Muscle of leg (tissue), 11 donors: ENCODE results near the gene TCEANC. TPM values are rescaled to one million over a fixed set of nuclear protein-coding genes. Genes with fewer than 3 reads are reported as not detected.
"Not testable (repeated sequence)": the region's sequence is repeated elsewhere in the genome, so short reads cannot be mapped to it uniquely, and the experiment has no call there.

Experiments used
- DNase-seq: peaks from one replicate; pipeline ENCODE4 v3.0.0; 2013
- H3K27ac ChIP-seq: one replicate; pipeline ENCODE4 v1.5.1; 2013; ENCODE audit warnings: mild to moderate bottlenecking, low read length, control low read depth
- H3K27me3 ChIP-seq: one replicate; pipeline ENCODE4 v1.6.1; 2013; ENCODE audit warnings: low read length; ENCODE audit not compliant: control insufficient read depth, insufficient read depth
- H3K36me3 ChIP-seq: one replicate; pipeline ENCODE4 v1.6.1; 2013; ENCODE audit warnings: low read length; ENCODE audit not compliant: control insufficient read depth, insufficient read depth
- H3K4me1 ChIP-seq: one replicate; pipeline ENCODE4 v1.6.1; 2013; ENCODE audit warnings: low read length; ENCODE audit not compliant: control insufficient read depth, insufficient read depth
- H3K4me3 ChIP-seq: one replicate; pipeline ENCODE4 v1.5.1; 2013; ENCODE audit warnings: low read length, control low read depth
- H3K9me3 ChIP-seq: replicated peaks from 2 replicates; pipeline ENCODE4 v1.6.1; 2013; ENCODE audit warnings: low read depth, low read length; ENCODE audit not compliant: control insufficient read depth
- WGBS: methylation state at CpG from one replicate; pipeline ENCODE4 v1.1.5; 2013; ENCODE audit warnings: missing lambda C conversion rate; ENCODE audit not compliant: insufficient coverage; 5-methylcytosine and 5-hydroxymethylcytosine counted together
- polyA plus RNA-seq, 8 donors: library from polyadenylated mRNA; unstranded; fragments of 120-200 nt; gene quantifications; one replicate each; pipeline versions ENCODE4 v1.2.1 to v1.2.3, GENCODE V29; 2013; ENCODE audit warnings: inconsistent platforms in 1 of 8, low replicate concordance in 1 of 8; ENCODE audit not compliant: insufficient read length in 8 of 8, insufficient read depth in 1 of 8
- total RNA-seq: library from RNA; stranded (reverse); fragments of 120-200 nt; gene quantifications from one replicate; pipeline ENCODE4 v1.2.4, GENCODE V29; 2013

TCEANC gene
- total and polyA plus RNA-seq, 9 donors = 3.3 to 9.0 (median 4.4) TPM

- H3K4me3 ChIP-seq, H3K4me1 ChIP-seq, H3K36me3 ChIP-seq, H3K9me3 ChIP-seq, DNase-seq, H3K27ac ChIP-seq: not testable (repeated sequence)
- WGBS = no CpG with 5 or more reads among the region's 8 CpGs
- H3K27me3 ChIP-seq = peaks cover 39% of the 10 kb centered on the region
These were observed 16.8 kb downstream of the TCEANC start for GRCh38 chrX:13669755-13670154.

- H3K4me1 ChIP-seq = no peaks in the 10 kb centered on the region
- H3K4me3 ChIP-seq = no peak overlapping the region
- 85% methylated on average over 5 of the region's 5 CpGs for WGBS
- H3K9me3 ChIP-seq = no peaks in the 10 kb centered on the region
- no peak overlapping the region for H3K27ac ChIP-seq
- no peak for DNase-seq
- peaks cover 41% of the 10 kb centered on the region for H3K27me3 ChIP-seq
- peaks cover 3% of the 10 kb centered on the region for H3K36me3 ChIP-seq
These were observed 17.3 kb downstream of the TCEANC start for GRCh38 chrX:13670197-13670596.

- Histone ChIP-seq H3K27ac (no peak overlapping the region), H3K4me1 (no peaks in the 10 kb centered on the region), H3K9me3 (no peaks in the 10 kb centered on the region), H3K36me3 (no peaks in the 10 kb centered on the region), H3K4me3 (no peak overlapping the region), H3K27me3 (peaks cover 25% of the 10 kb centered on the region)
- no peak for DNase-seq
These were observed 20.1 kb downstream of the TCEANC start for GRCh38 chrX:13673016-13673415.

GRCh38 chrX:13676885-13677284 lies 23.9 kb downstream of the TCEANC start:
- no peak for DNase-seq
- Histone ChIP-seq H3K4me1 (no peaks in the 10 kb centered on the region), H3K4me3 (no peak overlapping the region), H3K36me3 (no peaks in the 10 kb centered on the region), H3K27me3 (peaks cover 12% of the 10 kb centered on the region), H3K9me3 (no peaks in the 10 kb centered on the region), H3K27ac (no peak overlapping the region)

GRCh38 chrX:13679700-13680099 lies 26.8 kb downstream of the TCEANC start:
- not testable (repeated sequence) for H3K27ac ChIP-seq, DNase-seq, H3K36me3 ChIP-seq, H3K9me3 ChIP-seq, H3K4me1 ChIP-seq, H3K4me3 ChIP-seq, H3K27me3 ChIP-seq
- WGBS = 100% methylated on average over 1 of the region's 4 CpGs

- peaks cover 11% of the 10 kb centered on the region for H3K27me3 ChIP-seq
- no peak for DNase-seq
- no peaks in the 10 kb centered on the region for H3K9me3 ChIP-seq
- WGBS = no CpG with 5 or more reads among the region's 7 CpGs
- no peaks in the 10 kb centered on the region for H3K36me3 ChIP-seq
- no peaks in the 10 kb centered on the region for H3K4me1 ChIP-seq
- H3K4me3 ChIP-seq = no peak overlapping the region
- H3K27ac ChIP-seq = no peak overlapping the region
These were observed 28.7 kb downstream of the TCEANC start for GRCh38 chrX:13681595-13681994.

GRCh38 chrX:13684361-13684760 lies 31.4 kb downstream of the TCEANC start:
- Histone ChIP-seq H3K4me1 (no peaks in the 10 kb centered on the region), H3K4me3 (no peak overlapping the region), H3K27me3 (peaks cover 25% of the 10 kb centered on the region), H3K27ac (no peak overlapping the region), H3K9me3 (no peaks in the 10 kb centered on the region), H3K36me3 (no peaks in the 10 kb centered on the region)
- 22% methylated on average over 1 of the region's 4 CpGs for WGBS
- DNase-seq = no peak

GRCh38 chrX:13685126-13685763 lies 32.3 kb downstream of the TCEANC start:
- H3K4me3 ChIP-seq = no peak overlapping the region
- no peaks in the 10 kb centered on the region for H3K36me3 ChIP-seq
- no peaks in the 10 kb centered on the region for H3K9me3 ChIP-seq
- no peak overlapping the region for H3K27ac ChIP-seq
- WGBS = 33% methylated on average over 1 of the region's 3 CpGs
- H3K4me1 ChIP-seq = no peaks in the 10 kb centered on the region
- H3K27me3 ChIP-seq = peaks cover 30% of the 10 kb centered on the region
- no peak for DNase-seq

- H3K4me3 ChIP-seq = no peak overlapping the region
- H3K4me1 ChIP-seq = peaks cover 4% of the 10 kb centered on the region
- H3K36me3 ChIP-seq = no peaks in the 10 kb centered on the region
- H3K27me3 ChIP-seq = peaks cover 39% of the 10 kb centered on the region
- no peaks in the 10 kb centered on the region for H3K9me3 ChIP-seq
- no CpG with 5 or more reads among the region's 1 CpG for WGBS
- no peak overlapping the region for H3K27ac ChIP-seq
- no peak for DNase-seq
These were observed 34.3 kb downstream of the TCEANC start for GRCh38 chrX:13687203-13687602.

- H3K9me3 ChIP-seq = no peaks in the 10 kb centered on the region
- peaks cover 38% of the 10 kb centered on the region for H3K27me3 ChIP-seq
- H3K4me1 ChIP-seq = peaks cover 4% of the 10 kb centered on the region
- H3K4me3 ChIP-seq = peak overlapping the region; percentile 75
- no peaks in the 10 kb centered on the region for H3K36me3 ChIP-seq
- WGBS = 0% methylated on average over 8 of the region's 13 CpGs
- no peak for DNase-seq
- peak overlapping the region; percentile 70 for H3K27ac ChIP-seq
These were observed 35.5 kb downstream of the TCEANC start for GRCh38 chrX:13688384-13688957.
